WTC11 (cell line): ENCODE data around the gene AHNAK2. TPM values are rescaled to one million over a fixed set of nuclear protein-coding genes. Genes with fewer than 3 reads are reported as not detected.

Source experiments
- ATAC-seq: fragments of 200-7000 bp; cut with Tn5 transposase; 2 replicates; pipeline ENCODE4 v1.10.0; 2021; ENCODE audit warnings: mild to moderate bottlenecking, moderate library complexity
- CTCF ChIA-PET: fragments of 300-600 bp; sonication (Branson Sonifier 250); formaldehyde crosslinking; loops from one replicate; lab custom pipeline; 2021; ENCODE audit warnings: antibody characterized with exemption; lab: Charles Lee
- POLR2A ChIA-PET: fragments of 350-600 bp; sonication (Branson Sonifier 250); formaldehyde crosslinking; loops from one replicate; lab custom pipeline; 2021; ENCODE audit warnings: antibody characterized with exemption; lab: Charles Lee
- DNase-seq: peaks from one replicate; pipeline ENCODE4 v3.0.0; 2021; ENCODE audit warnings: low spot score
- H3K27ac Mint-ChIP-seq: 2 replicates; pipeline ENCODE4 v1.8.0; 2021; ENCODE audit warnings: mixed read lengths
- H3K27me3 Mint-ChIP-seq: 2 replicates; pipeline ENCODE4 v1.8.0; 2021; ENCODE audit warnings: low read depth, mild to moderate bottlenecking, moderate library complexity, mixed read lengths
- H3K36me3 Mint-ChIP-seq: 2 replicates; pipeline ENCODE4 v1.8.0; 2021; ENCODE audit warnings: mixed read lengths
- H3K4me1 Mint-ChIP-seq: 2 replicates; pipeline ENCODE4 v1.8.0; 2022; ENCODE audit warnings: mixed read lengths
- H3K4me3 Mint-ChIP-seq: 2 replicates; pipeline ENCODE4 v1.8.0; 2021; ENCODE audit warnings: mild to moderate bottlenecking, moderate library complexity, mixed read lengths
- H3K9me3 Mint-ChIP-seq: 2 replicates; pipeline ENCODE4 v1.8.0; 2021; ENCODE audit warnings: mixed read lengths
- FOXJ3 ChIP-seq: sonication (generic); formaldehyde crosslinking; IDR thresholded peaks from 2 replicates; pipeline ENCODE4 v1.9.0; 2021; ENCODE audit warnings: missing genetic modification reagents, mild to moderate bottlenecking, borderline replicate concordance
- FOXP4 ChIP-seq: sonication (generic); formaldehyde crosslinking; IDR thresholded peaks from 2 replicates; pipeline ENCODE4 v1.8.0; 2022; ENCODE audit warnings: mild to moderate bottlenecking, missing genetic modification reagents
- PRDM15 ChIP-seq: sonication (generic); formaldehyde crosslinking; IDR thresholded peaks from 2 replicates; pipeline ENCODE4 v1.8.0; 2022; ENCODE audit warnings: missing genetic modification reagents
- PRRX2 ChIP-seq: fragments of 250-450 bp; sonication (Bioruptor Pico); IDR thresholded peaks from 2 replicates; pipeline ENCODE4 v1.8.0; 2021; ENCODE audit warnings: mild to moderate bottlenecking
- TP53 ChIP-seq: sonication (generic); formaldehyde crosslinking; IDR thresholded peaks from 2 replicates; pipeline ENCODE4 v1.8.1; 2023; ENCODE audit warnings: mild to moderate bottlenecking, missing genetic modification reagents
- ZMAT4 ChIP-seq: fragments of 250-450 bp; sonication (Bioruptor Pico); IDR thresholded peaks from 2 replicates; pipeline ENCODE4 v1.9.0; 2021; ENCODE audit warnings: mild to moderate bottlenecking
- ZNF425 ChIP-seq: fragments of 250-450 bp; sonication (Bioruptor Pico); conservative IDR thresholded peaks from 2 replicates; pipeline ENCODE4 v1.9.0; 2021; ENCODE audit warnings: mild to moderate bottlenecking
- total RNA-seq: library from RNA; stranded (reverse); gene quantifications from 3 replicates; pipeline ENCODE4 v1.2.3, GENCODE V29; 2021
- TF ChIP-seq, protein P1 (sequence below): fragments of 250-450 bp; sonication (Bioruptor Pico); IDR thresholded peaks from 2 replicates; pipeline ENCODE4 v1.8.0; 2021; ENCODE audit warnings: mild to moderate bottlenecking
- TF ChIP-seq, protein P2 (sequence below): sonication (generic); formaldehyde crosslinking; IDR thresholded peaks from 2 replicates; pipeline ENCODE4 v1.8.1; 2022; ENCODE audit warnings: low read depth, mild to moderate bottlenecking, moderate library complexity, missing genetic modification reagents, borderline replicate concordance
- TF ChIP-seq, protein P3 (sequence below): sonication (generic); formaldehyde crosslinking; IDR thresholded peaks from 2 replicates; pipeline ENCODE4 v1.8.0; 2023; ENCODE audit warnings: missing genetic modification reagents

Gene AHNAK2
- total RNA-seq, 1 experiment from 2014 or later = 3.5 TPM

DNA sequence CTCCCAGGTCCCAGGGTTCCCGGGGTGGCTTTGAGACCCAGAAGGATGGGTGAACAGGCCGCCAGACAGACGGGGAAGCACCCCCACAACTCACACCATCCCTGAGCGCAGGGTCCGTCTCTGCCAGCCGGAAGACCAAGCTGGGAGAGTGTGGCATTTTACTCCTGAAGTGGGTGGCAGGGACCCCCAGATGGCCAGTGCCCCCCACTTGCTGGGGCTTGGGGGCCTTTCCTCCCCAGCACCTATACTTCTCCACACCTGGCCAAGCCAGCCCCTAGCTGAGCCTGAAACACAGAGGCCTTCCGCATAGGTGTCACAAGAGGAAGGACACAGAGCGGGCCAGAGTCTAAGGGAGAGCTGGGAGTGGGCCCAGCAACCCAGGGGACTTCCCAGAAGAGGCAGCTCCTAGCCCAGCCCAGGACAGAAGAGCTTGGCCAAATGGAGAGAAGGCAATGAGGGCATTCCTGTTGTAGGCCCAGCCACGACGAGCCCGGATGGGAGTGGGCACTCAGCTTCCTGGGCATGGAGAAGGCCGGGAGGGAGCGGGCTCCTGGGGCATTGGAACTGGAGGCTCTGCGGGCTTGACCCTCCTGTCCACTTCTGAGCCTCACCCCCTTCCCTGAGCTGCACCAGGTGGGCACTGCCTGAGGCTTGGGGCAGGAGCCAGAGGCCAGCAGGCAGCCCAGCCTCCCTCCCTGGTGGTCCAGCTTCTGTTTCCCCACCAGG lies 3.3 kb downstream of the AHNAK2 start:
- TF ChIP-seq PRRX2 (CRISPR knock-in tag) = no peak
- TF ChIP-seq, all 79 proteins: peak for 0
- Mint-ChIP-seq H3K36me3 (no peaks in the 10 kb centered on the region), H3K27me3 (peaks cover 33% of the 10 kb centered on the region), H3K27ac (no peak overlapping the region), H3K4me3 (no peak overlapping the region), H3K4me1 (peaks cover 11% of the 10 kb centered on the region; the same call in 1 of the 2 replicates), H3K9me3 (no peaks in the 10 kb centered on the region)
- ChIA-PET POLR2A (no interaction called here), CTCF (interaction anchor here (0.6 to 5.0 kb wide), 30 partner anchors 7 to 352 kb away, joined by 3 to 56 read pairs (median 5); partner anchors contain the start of genes BTBD6, CDCA4 and CLBA1)
- ATAC-seq (no peak), DNase-seq (no peak)

DNA sequence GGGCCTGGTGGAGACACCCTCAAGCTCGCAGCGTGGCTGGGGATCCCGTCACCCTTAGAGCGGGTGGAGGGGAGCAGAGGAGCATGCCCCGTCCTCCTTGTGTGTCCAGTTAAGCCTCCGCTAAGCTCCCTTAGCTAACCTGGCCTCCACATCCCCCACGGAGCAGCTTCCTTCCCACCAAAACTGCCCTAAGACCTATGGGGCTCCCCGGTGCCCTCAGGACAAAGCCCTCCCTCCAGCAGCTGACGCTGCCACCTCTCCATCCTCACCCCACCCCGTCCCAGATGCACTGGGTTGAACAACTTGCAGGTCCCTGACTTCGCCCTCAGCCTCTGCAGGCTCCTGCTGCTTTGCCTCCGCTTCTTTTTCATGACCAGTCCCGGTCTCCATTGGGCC lies 4.0 kb downstream of the AHNAK2 start:
- POLR2A ChIA-PET = no interaction called here
- Mint-ChIP-seq H3K27ac (no peak overlapping the region), H3K9me3 (no peaks in the 10 kb centered on the region)

GRCh38 chr14:104973385-104974145 lies 4.6 kb downstream of the AHNAK2 start:
- Mint-ChIP-seq H3K9me3 (no peaks in the 10 kb centered on the region), H3K4me3 (no peak overlapping the region), H3K36me3 (no peaks in the 10 kb centered on the region), H3K4me1 (peaks cover 11% of the 10 kb centered on the region), H3K27ac (no peak overlapping the region)
- no peak for ATAC-seq
- ChIA-PET CTCF (interaction anchor here (0.6 to 5.0 kb wide), 11 partner anchors 11 to 836 kb away, joined by 3 to 56 read pairs (median 5); partner anchors contain the start of gene CLBA1), POLR2A (no interaction called here)
- no peak for DNase-seq
- TF ChIP-seq FOXJ3 (CRISPR knock-in tag) (no peak), ZNF425 (CRISPR knock-in tag) (no peak), ZMAT4 (CRISPR knock-in tag) (no peak)
- TF ChIP-seq, protein P1, sequence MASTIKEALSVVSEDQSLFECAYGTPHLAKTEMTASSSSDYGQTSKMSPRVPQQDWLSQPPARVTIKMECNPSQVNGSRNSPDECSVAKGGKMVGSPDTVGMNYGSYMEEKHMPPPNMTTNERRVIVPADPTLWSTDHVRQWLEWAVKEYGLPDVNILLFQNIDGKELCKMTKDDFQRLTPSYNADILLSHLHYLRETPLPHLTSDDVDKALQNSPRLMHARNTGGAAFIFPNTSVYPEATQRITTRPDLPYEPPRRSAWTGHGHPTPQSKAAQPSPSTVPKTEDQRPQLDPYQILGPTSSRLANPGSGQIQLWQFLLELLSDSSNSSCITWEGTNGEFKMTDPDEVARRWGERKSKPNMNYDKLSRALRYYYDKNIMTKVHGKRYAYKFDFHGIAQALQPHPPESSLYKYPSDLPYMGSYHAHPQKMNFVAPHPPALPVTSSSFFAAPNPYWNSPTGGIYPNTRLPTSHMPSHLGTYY = no peak
- TF ChIP-seq, protein P2, sequence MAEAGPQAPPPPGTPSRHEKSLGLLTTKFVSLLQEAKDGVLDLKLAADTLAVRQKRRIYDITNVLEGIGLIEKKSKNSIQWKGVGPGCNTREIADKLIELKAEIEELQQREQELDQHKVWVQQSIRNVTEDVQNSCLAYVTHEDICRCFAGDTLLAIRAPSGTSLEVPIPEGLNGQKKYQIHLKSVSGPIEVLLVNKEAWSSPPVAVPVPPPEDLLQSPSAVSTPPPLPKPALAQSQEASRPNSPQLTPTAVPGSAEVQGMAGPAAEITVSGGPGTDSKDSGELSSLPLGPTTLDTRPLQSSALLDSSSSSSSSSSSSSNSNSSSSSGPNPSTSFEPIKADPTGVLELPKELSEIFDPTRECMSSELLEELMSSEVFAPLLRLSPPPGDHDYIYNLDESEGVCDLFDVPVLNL = no peak
- TF ChIP-seq, protein P3, sequence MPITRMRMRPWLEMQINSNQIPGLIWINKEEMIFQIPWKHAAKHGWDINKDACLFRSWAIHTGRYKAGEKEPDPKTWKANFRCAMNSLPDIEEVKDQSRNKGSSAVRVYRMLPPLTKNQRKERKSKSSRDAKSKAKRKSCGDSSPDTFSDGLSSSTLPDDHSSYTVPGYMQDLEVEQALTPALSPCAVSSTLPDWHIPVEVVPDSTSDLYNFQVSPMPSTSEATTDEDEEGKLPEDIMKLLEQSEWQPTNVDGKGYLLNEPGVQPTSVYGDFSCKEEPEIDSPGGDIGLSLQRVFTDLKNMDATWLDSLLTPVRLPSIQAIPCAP (CRISPR knock-in tag) = no peak
- TF ChIP-seq, all 79 proteins: peak for 0
- peaks cover 21% of the 10 kb centered on the region for H3K27me3 Mint-ChIP-seq

More for the DNA sequence above, 4.0 kb downstream of the AHNAK2 start:
- Mint-ChIP-seq H3K4me3 (no peak overlapping the region), H3K4me1 (peaks cover 11% of the 10 kb centered on the region), H3K27me3 (peaks cover 26% of the 10 kb centered on the region), H3K36me3 (no peaks in the 10 kb centered on the region)
- no peak for DNase-seq
- no peak for ATAC-seq
- no peak for TF ChIP-seq TP53 (CRISPR knock-in tag)
- CTCF ChIA-PET = interaction anchor here (0.6 to 5.0 kb wide), 12 partner anchors 10 to 837 kb away, joined by 3 to 56 read pairs (median 7); partner anchors contain the start of gene BTBD6

DNA sequence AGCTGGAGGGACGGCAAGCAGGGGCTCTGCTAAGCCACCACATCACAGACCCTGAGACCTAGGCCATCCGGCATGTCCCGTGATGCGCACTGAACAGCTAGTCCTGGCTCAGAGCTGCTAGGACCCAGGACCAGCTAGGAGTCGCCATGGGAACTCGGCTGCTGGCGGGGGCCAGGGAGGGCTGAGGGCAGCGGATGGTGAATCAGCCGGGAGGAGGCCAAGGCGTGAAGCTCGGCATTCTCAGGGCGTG lies 5.1 kb downstream of the AHNAK2 start:
- Mint-ChIP-seq H3K27me3 (peaks cover 19% of the 10 kb centered on the region), H3K4me3 (no peak overlapping the region), H3K36me3 (no peaks in the 10 kb centered on the region), H3K9me3 (no peaks in the 10 kb centered on the region), H3K27ac (no peak overlapping the region), H3K4me1 (peaks cover 12% of the 10 kb centered on the region)
- no peak for ATAC-seq
- no peak for DNase-seq
- CTCF ChIA-PET = interaction anchor here (0.9 to 5.0 kb wide), 9 partner anchors 12 to 204 kb away, joined by 3 to 56 read pairs (median 8); partner anchors contain the start of gene CLBA1
- POLR2A ChIA-PET = no interaction called here
- TF ChIP-seq FOXP4 (no peak), PRDM15 (CRISPR knock-in tag) (no peak)
